ENCODE results near the gene FBN2.

The FBN2 gene

DNA sequence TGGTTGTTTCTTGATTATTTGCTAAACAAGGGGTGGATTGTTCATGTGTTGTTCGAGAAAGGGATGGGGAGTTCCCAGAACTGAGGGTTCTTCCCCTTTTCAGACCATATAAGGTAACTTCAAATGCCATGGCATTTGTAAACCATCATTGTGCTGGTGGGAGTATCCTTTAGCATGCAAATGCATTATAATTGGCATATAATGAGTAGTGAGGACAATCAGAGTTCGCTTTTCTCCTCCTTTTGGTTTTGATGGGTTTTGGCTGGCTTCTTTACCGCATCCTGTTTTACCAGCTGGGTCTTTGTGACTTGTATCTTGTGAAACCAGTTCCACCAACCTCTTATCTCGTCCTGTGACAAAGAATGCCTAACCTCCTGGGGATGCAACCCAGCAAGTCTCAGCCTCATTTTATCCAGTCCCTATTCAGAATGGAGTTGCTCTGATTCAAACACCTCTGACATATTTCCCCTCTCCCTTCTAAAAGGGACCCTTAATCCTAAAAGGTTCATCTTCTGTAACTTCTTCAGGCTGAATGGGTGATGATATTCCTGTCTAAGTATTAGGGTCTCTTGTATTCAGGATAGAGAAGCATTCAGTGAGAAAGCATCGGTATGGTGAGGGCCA, 8.7 kb upstream of the FBN2 start:
- TF ChIP-seq, protein P1, sequence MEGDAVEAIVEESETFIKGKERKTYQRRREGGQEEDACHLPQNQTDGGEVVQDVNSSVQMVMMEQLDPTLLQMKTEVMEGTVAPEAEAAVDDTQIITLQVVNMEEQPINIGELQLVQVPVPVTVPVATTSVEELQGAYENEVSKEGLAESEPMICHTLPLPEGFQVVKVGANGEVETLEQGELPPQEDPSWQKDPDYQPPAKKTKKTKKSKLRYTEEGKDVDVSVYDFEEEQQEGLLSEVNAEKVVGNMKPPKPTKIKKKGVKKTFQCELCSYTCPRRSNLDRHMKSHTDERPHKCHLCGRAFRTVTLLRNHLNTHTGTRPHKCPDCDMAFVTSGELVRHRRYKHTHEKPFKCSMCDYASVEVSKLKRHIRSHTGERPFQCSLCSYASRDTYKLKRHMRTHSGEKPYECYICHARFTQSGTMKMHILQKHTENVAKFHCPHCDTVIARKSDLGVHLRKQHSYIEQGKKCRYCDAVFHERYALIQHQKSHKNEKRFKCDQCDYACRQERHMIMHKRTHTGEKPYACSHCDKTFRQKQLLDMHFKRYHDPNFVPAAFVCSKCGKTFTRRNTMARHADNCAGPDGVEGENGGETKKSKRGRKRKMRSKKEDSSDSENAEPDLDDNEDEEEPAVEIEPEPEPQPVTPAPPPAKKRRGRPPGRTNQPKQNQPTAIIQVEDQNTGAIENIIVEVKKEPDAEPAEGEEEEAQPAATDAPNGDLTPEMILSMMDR (IDR thresholded peaks at IDR 0.05; ENCODE audit: low read depth, low read length, missing control alignments) = no peak
- no peak overlapping the region for H3K4me3 ChIP-seq (ENCODE audit: low read depth, low read length)
- DNase-seq (ENCODE audit: low read depth) = no peak

DNA sequence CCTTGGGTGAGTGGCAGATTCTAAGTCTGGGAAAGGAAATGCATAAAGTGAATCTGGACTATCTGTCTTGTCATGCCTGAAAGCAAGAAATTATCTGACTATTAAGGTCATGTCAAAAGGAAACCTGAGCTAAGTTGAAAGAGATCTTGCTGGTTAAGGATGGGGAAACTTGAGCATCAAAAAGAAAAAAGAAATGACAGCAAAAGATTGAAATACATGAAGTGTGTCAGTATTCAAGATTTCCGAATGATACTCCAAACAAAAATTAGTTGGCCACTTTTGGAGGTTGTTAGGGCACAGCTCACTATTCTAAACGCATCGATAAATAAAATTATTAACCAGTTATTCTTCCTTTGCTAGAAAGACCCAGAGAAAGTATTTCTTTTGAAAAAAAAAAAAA, 3.3 kb upstream of the FBN2 start:
- TF ChIP-seq, protein P1 (IDR thresholded peaks at IDR 0.05; ENCODE audit: low read depth, low read length, missing control alignments) = no peak
- no peak overlapping the region for H3K4me3 ChIP-seq (ENCODE audit: low read depth, low read length)
- DNase-seq (ENCODE audit: low read depth) = no peak

DNA sequence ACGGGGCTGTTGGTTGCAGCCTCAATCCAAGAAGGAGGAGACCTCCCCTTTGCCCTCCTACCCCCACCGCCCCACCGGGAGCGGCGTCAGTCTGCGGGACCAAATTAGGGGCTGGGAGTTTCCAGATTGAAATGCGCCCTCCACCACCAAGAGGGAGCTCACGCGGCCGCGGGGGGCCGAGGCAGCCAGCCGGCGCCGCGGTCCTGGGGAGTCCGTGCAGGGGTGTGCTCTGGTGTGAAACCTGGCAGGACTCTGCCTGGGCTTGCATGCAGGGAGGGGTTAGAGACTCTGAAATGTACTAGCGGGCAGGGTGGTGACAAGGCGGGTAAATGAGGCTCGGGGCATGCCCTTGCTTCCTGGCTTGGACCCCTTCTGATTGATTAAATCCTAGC, 989 bp upstream of the FBN2 start:
- no peak for DNase-seq (ENCODE audit: low read depth)
- TF ChIP-seq, protein P1 (IDR thresholded peaks at IDR 0.05; ENCODE audit: low read depth, low read length, missing control alignments) = no peak
- H3K4me3 ChIP-seq (ENCODE audit: low read depth, low read length) = no peak overlapping the region

DNA sequence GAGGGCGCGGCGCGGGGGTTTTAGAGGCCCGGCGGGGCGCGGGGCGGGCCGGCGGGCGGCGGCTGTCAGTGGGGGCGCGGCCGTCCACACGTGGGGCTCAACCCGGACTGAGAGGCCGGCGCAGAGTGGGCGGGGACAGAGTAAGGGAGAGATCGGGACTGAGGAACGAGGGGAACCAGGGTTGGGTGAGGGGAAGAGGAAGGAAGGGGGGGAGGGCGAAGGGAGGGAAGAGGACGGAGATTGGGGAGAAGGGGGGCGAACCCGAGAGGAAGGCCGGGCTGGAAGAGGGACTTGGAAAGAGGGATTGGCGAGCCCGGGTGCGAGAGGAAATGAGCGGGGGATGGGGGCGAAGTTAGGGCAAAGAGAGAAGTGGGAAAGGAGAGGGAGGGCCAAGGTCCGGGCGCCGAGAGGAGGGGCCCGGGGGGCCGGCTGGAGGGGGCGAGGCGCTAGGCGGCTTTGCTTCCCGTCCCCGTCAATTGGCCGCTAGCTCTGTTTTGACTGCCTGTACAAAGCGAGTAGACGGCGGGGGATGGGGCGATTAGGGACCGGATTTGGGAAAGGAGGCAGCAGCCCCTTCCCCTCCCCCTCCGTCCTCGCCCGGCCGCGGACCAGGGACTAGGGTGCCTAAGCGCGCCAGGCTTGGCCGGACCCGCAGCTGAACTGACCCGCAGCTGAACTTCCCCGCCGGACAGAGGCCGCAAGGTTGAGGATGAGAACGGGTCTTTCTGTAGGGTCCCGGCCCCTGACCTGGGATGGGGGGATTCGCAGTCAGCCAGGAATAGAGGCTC, 399 bp upstream of the FBN2 start:
- TF ChIP-seq, protein P1 (IDR thresholded peaks at IDR 0.05; ENCODE audit: low read depth, low read length, missing control alignments) = no peak
- no peak for DNase-seq (ENCODE audit: low read depth)
- H3K4me3 ChIP-seq (ENCODE audit: low read depth, low read length) = no peak overlapping the region

DNA sequence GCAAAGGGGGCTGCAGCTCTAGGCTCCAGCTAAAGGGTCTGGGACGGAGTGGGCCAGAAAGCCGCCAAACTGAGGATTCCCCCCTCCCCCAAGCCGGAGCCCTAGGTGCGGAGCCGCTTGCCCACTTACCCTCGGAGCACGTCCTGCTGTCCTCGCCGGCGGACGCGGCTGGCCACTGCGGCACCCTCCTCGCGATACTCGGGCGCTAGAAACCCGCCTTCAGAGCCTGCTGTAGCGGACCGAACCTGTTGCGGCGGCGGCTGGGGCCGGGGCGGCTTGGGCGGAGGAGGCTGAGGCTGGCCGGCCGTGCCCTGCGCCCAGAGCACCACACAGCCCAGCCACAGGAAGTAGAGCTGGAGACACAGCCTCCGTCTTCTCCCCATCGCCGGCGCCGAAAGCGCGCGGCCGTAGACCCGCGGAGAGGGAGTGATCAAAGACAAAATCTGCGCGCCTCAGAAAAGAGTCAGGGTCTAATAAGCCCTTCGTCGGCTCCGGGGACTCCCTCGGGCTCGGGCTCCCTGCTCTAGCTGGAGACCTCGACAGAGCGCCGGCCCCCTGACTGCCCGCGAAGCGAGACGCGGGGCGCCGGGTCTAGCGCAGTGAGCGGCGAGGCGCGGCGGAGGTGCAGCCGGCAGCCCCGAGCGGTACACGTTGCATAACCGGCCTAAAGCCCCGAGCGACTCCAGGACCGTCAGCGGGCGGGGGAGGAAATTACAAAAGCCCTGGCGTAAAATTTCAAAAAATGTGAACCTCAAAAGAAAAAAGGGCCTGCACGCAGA, 635 bp downstream of the FBN2 start:
- TF ChIP-seq, protein P1 (IDR thresholded peaks at IDR 0.05; ENCODE audit: low read depth, low read length, missing control alignments) = no peak
- no peak overlapping the region for H3K4me3 ChIP-seq (ENCODE audit: low read depth, low read length)
- no peak for DNase-seq (ENCODE audit: low read depth)

DNA sequence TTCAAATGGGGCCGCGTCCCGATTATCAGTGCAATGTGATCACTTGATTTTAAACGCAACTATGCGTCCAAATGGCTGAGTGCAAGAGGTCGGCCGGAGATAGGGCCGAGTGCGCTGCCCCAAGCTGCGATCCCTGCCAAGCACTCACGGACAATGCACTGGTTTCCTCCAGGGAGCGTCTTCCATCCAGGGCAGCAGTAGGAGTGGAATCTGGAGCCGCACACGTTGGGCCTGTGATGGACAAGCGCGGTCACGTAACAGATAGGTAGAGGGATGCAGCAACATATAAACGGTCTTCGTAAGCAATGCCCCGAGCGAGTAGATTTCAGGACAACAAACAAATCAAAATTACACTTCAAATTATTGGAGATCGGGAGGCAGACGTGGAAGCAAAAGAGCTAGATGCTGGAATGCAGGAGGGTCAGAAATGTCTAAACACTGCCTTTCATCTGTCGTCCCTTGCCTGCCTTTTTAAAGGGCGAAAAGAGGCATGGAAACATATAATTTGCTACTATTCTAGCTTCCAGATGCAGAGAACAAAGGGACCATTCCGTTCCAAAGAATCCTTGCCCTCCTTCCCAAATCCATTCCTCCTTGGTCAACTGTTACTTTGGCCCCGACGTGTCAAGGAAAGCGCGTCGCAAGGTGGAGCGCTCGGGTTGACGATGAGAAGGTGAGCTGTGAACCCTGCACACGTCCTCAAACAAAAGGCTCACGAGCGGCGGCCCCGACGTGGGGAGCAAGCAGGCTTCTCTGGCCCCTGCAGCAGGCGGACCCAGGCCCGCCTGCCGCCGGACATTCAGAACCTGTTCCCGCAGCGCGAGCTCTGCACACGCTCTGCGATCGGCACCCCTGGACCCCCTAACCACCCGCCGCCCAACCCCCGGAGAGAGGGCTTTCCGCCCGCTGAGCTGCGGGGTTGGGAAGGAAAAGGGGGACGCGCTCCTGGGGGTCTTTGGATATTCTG, 1.5 kb downstream of the FBN2 start:
- TF ChIP-seq, protein P1 (IDR thresholded peaks at IDR 0.05; ENCODE audit: low read depth, low read length, missing control alignments) = no peak
- no peak overlapping the region for H3K4me3 ChIP-seq (ENCODE audit: low read depth, low read length)
- no peak for DNase-seq (ENCODE audit: low read depth)

Data from GM12864 (cell line).